Gastroesophageal sphincter (tissue), 3 donors: ENCODE measurements around the gene CYSTM1.

Experiments
- POLR2A ChIP-seq, 2 donors: fragments of 450-650 bp; IDR thresholded peaks; one replicate each; pipeline ENCODE4 v1.6.1; 2017; ENCODE audit warnings: antibody characterized with exemption in 2 of 2, mild to moderate bottlenecking in 2 of 2, moderate library complexity in 1 of 2
- TF ChIP-seq, protein P1 (sequence below), 4 experiments: fragments of 200-600 bp in 2 of 4; fragments of 450-650 bp in 2 of 4; sonication (generic) in 1 of 4; IDR thresholded peaks; one replicate each; pipeline ENCODE4 v1.5.1; 2017 to 2019; ENCODE audit warnings: antibody characterized with exemption in 4 of 4, mild to moderate bottlenecking in 2 of 4, moderate library complexity in 2 of 4

- TF ChIP-seq POLR2A (IDR thresholded peaks at IDR 0.05): no peak
- TF ChIP-seq, protein P1, sequence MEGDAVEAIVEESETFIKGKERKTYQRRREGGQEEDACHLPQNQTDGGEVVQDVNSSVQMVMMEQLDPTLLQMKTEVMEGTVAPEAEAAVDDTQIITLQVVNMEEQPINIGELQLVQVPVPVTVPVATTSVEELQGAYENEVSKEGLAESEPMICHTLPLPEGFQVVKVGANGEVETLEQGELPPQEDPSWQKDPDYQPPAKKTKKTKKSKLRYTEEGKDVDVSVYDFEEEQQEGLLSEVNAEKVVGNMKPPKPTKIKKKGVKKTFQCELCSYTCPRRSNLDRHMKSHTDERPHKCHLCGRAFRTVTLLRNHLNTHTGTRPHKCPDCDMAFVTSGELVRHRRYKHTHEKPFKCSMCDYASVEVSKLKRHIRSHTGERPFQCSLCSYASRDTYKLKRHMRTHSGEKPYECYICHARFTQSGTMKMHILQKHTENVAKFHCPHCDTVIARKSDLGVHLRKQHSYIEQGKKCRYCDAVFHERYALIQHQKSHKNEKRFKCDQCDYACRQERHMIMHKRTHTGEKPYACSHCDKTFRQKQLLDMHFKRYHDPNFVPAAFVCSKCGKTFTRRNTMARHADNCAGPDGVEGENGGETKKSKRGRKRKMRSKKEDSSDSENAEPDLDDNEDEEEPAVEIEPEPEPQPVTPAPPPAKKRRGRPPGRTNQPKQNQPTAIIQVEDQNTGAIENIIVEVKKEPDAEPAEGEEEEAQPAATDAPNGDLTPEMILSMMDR (IDR thresholded peaks at IDR 0.05): no peak
These were observed 75.4 kb downstream of the CYSTM1 start for GRCh38 chr5:140250386-140250785.
